ENCODE data around the gene SLA2. TPM values are rescaled to one million over a fixed set of nuclear protein-coding genes. Genes with fewer than 3 reads are reported as not detected.

The SLA2 gene
- total and polyA plus RNA-seq, 2 of the 8 experiments (the other 6 are each of a cell fraction or from before 2014, with no cell fraction given): 0.18 TPM; not detected in 1

DNA sequence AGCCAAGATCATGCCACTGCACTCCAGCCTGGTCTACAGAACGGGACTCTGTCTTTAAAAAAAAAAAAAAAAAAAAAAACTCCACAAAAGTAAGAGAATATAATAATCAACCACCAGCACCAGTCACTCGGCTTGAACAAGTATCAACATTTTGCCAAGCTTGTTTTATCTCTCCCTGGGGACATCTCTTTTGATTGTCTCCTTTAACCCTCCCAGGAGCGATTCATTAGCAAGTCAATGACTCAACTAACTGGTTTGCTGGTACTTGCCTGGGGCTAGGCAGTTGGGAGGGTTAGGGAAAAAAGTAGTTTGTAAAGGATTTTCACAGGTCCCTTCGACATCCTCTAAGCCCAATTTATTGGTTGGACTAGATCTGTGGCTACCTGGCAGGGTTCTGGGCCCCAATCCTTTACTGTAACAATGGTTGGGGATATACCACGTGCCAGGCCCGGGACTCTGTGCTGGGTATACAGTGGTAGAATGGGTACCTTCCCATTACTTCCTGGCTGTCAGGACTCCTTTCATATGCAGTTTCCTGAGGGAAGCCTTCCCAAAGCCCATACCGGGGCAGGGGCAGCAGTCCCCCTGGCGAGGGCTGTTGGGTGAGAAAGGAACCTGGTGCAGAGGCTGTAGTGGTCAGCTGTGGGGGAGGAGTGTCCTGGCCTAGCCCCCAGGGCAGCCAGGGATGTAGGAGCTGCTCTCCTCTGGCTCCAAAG is 60.4 kb downstream of the SLA2 start (continued):
- no peak for TF ChIP-seq KDM4A (IDR thresholded peaks at IDR 0.05; ENCODE audit: low read depth, low read length, severe bottlenecking)
- no peak for TF ChIP-seq NRF1 (IDR thresholded peaks at IDR 0.05; ENCODE audit: low read depth, low read length)
- TF ChIP-seq BCL11A (IDR thresholded peaks at IDR 0.05; ENCODE audit: low read depth in 2 of 2, low read length in 2 of 2): peak in 1 of 2 experiments; percentile 19
- TF ChIP-seq POLR2AphosphoS5 (IDR thresholded peaks at IDR 0.05; ENCODE audit: low read depth, low read length): no peak; the same call in none of the 2 replicates
- TF ChIP-seq ZNF274 (IDR thresholded peaks at IDR 0.05; ENCODE audit: borderline replicate concordance, extremely low read depth, low read length): no peak
- TF ChIP-seq SAP30 (IDR thresholded peaks at IDR 0.05; ENCODE audit: insufficient read depth, insufficient replicate concordance, low read length): peak; percentile 76
- no peak for TF ChIP-seq SIRT6 (IDR thresholded peaks at IDR 0.05; ENCODE audit: low read length)
- TF ChIP-seq KDM5A (IDR thresholded peaks at IDR 0.05; ENCODE audit: low read length): no peak
